HepG2 (cell line): Measurements from ENCODE around the gene ZNF511. TPM values are rescaled to one million over a fixed set of nuclear protein-coding genes. Genes with fewer than 3 reads are reported as not detected.

ENCODE experiments used
- IRX3 ChIP-seq: sonication (generic); formaldehyde crosslinking; IDR thresholded peaks from 2 replicates; pipeline ENCODE4 v1.8.1; 2023; ENCODE audit warnings: mild to moderate bottlenecking, low read depth, missing genetic modification reagents, borderline replicate concordance
- POLR2A ChIP-seq, 2 experiments: IDR thresholded peaks; 2 replicates each; pipeline ENCODE4 v1.6.1; 2011; ENCODE audit warnings: low read depth in 2 of 2, low read length in 2 of 2, mild to moderate bottlenecking in 1 of 2, moderate library complexity in 1 of 2; ENCODE audit not compliant: insufficient read depth in 1 of 2
- POLR2G ChIP-seq: fragments of 200-400 bp; formaldehyde crosslinking; IDR thresholded peaks from 2 replicates; pipeline ENCODE4 v1.6.1; 2018; ENCODE audit warnings: mild to moderate bottlenecking, low read depth, low read length, moderate library complexity
- RBAK ChIP-seq: sonication (generic); formaldehyde crosslinking; IDR thresholded peaks from 2 replicates; pipeline ENCODE4 v1.5.1; 2020; ENCODE audit warnings: mild to moderate bottlenecking, missing genetic modification reagents
- RBFOX2 ChIP-seq: fragments of 200-400 bp; formaldehyde crosslinking; IDR thresholded peaks from 2 replicates; pipeline ENCODE4 v1.6.1; 2017; ENCODE audit warnings: low read depth, mild to moderate bottlenecking, low read length
- YY1 ChIP-seq: IDR thresholded peaks from 2 replicates; pipeline ENCODE4 v1.6.1; 2011; ENCODE audit warnings: low read length, low read depth, moderate library complexity, mild to moderate bottlenecking; ENCODE audit not compliant: insufficient read depth, insufficient replicate concordance
- ZEB1 ChIP-seq: IDR thresholded peaks from 2 replicates; pipeline ENCODE4 v1.6.1; 2012; ENCODE audit warnings: mild to moderate bottlenecking, low read depth, inconsistent platforms; ENCODE audit not compliant: insufficient replicate concordance
- ZNF282 ChIP-seq: fragments of 450-650 bp; IDR thresholded peaks from 2 replicates; pipeline ENCODE4 v1.6.1; 2018; ENCODE audit not compliant: partially characterized antibody
- ZNF674 ChIP-seq: sonication (generic); formaldehyde crosslinking; IDR thresholded peaks from 2 replicates; pipeline ENCODE4 v1.5.0; 2020; ENCODE audit warnings: low read depth, mild to moderate bottlenecking, missing genetic modification reagents
- ZNF772 ChIP-seq: sonication (generic); formaldehyde crosslinking; IDR thresholded peaks from 2 replicates; pipeline ENCODE4 v1.5.0; 2020; ENCODE audit warnings: mild to moderate bottlenecking, missing genetic modification reagents
- polyA plus RNA-seq, 8 experiments: library from polyadenylated mRNA; depleted of rRNA in 3 of 8; stranded (reverse) in 7 of 8; unstranded in 1 of 8; fragments of >200 nt; fragmentation: Illumina TruSeq in 4 of 8; extraction: Trizol in 4 of 8; gene quantifications; 2 replicates each; pipeline versions ENCODE4 v1.2.1 to v1.2.3, GENCODE V29; 2011 to 2016; ENCODE audit warnings: low read depth in 4 of 8, missing spikeins in 1 of 8, mixed read lengths in 1 of 8; ENCODE audit not compliant: insufficient read depth in 1 of 8
- total RNA-seq, 5 experiments: library from RNA; depleted of rRNA; stranded (reverse); fragments of >200 nt; fragmentation: Illumina TruSeq; extraction: Trizol; gene quantifications; 2 replicates each; pipeline ENCODE4 v1.2.3, GENCODE V29; 2016; ENCODE audit warnings: low read depth in 1 of 5
- TF ChIP-seq, protein P1 (sequence below): sonication (generic); formaldehyde crosslinking; IDR thresholded peaks from 2 replicates; pipeline ENCODE4 v1.5.1; 2020; ENCODE audit warnings: mild to moderate bottlenecking, missing genetic modification reagents, moderate library complexity
- TF ChIP-seq, protein P2 (sequence below): IDR thresholded peaks from 2 replicates; pipeline ENCODE4 v1.6.1; 2012; ENCODE audit warnings: inconsistent platforms

The ZNF511 gene
- total and polyA plus RNA-seq, 2 of the 13 experiments (the other 11 are each of a cell fraction or from before 2014, with no cell fraction given): 35.6 to 66.4 TPM

DNA sequence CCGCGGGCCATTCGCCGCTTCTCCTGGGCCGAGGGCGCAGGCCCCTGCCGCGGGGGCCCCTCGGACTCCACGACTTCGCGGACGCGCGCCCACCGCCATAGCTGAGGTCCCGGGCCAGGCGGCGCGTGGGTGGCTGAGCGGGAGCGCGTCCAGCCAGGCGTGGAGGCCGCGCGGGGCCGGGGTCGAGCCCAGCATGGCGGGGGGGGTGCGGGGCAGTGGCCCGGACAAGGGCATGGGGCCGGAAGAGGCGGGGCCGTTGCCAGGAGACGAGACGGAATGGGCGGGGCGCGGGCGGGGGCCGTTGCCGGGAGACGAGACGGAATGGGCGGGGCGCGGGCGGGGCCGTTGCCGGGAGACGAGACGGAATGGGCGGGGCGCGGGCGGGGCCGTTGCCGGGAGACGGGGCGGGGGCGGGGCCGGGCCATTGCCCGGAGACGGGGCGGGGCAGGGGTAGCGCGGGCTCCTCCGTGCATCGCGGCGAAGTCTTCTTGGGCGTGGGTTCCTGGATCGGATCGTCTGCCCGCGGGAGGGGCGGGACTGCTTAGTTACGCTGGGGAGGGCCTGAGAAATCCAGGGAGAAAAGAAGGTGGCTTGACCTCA is 46.9 kb upstream of the ZNF511 start (continued):
- TF ChIP-seq, protein P1, sequence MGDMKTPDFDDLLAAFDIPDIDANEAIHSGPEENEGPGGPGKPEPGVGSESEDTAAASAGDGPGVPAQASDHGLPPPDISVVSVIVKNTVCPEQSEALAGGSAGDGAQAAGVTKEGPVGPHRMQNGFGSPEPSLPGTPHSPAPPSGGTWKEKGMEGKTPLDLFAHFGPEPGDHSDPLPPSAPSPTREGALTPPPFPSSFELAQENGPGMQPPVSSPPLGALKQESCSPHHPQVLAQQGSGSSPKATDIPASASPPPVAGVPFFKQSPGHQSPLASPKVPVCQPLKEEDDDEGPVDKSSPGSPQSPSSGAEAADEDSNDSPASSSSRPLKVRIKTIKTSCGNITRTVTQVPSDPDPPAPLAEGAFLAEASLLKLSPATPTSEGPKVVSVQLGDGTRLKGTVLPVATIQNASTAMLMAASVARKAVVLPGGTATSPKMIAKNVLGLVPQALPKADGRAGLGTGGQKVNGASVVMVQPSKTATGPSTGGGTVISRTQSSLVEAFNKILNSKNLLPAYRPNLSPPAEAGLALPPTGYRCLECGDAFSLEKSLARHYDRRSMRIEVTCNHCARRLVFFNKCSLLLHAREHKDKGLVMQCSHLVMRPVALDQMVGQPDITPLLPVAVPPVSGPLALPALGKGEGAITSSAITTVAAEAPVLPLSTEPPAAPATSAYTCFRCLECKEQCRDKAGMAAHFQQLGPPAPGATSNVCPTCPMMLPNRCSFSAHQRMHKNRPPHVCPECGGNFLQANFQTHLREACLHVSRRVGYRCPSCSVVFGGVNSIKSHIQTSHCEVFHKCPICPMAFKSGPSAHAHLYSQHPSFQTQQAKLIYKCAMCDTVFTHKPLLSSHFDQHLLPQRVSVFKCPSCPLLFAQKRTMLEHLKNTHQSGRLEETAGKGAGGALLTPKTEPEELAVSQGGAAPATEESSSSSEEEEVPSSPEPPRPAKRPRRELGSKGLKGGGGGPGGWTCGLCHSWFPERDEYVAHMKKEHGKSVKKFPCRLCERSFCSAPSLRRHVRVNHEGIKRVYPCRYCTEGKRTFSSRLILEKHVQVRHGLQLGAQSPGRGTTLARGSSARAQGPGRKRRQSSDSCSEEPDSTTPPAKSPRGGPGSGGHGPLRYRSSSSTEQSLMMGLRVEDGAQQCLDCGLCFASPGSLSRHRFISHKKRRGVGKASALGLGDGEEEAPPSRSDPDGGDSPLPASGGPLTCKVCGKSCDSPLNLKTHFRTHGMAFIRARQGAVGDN (CRISPR knock-in tag): peak; percentile 18; the same call in 1 of the 2 replicates
- TF ChIP-seq YY1 (peak; percentile 40), POLR2A (IDR thresholded peaks at IDR 0.05; ENCODE audit: insufficient read depth in 1 of 2, low read depth in 2 of 2, low read length in 2 of 2) (peak in 1 of 2 experiments; percentile 49; a peak in 1 of 4 replicates), ZEB1 (no peak), RBAK (CRISPR knock-in tag) (no peak), ZNF674 (CRISPR knock-in tag) (no peak), RBFOX2 (peak; percentile 86), IRX3 (CRISPR knock-in tag) (no peak), POLR2G (peak; percentile 35; the same call in 1 of the 2 replicates), ZNF772 (no peak), ZNF282 (no peak)
- TF ChIP-seq, protein P2, sequence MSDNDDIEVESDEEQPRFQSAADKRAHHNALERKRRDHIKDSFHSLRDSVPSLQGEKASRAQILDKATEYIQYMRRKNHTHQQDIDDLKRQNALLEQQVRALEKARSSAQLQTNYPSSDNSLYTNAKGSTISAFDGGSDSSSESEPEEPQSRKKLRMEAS: peak; percentile 38; the same call in 1 of the 2 replicates
